ENCODE data around the gene AGMO. TPM values are rescaled to one million over a fixed set of nuclear protein-coding genes. Genes with fewer than 3 reads are reported as not detected.

The AGMO gene
- total and polyA plus RNA-seq, 7 donors = 0.16 to 0.42 (median 0.36) TPM; not detected in 4

DNA sequence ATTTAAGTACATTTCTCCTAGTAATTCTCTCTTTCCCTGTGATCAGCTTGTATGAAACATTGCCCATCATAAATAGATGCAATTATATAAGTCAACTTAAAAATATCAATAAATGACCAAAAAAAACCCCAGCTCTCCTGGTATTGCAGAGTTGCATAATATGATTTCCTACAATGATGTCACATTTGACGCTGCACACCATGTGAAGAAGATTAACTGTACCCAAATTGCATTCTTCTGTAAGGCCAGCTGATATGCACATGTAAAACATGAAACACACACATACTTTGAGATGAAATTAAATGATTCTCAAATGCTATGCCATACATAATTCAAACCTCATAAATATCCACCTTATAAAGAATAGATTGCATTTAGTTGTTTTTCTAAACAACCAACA, 115.5 kb downstream of the AGMO start:
- no peak for TF ChIP-seq EP300 (IDR thresholded peaks at IDR 0.05)
- no peak for TF ChIP-seq POLR2A (IDR thresholded peaks at IDR 0.05)
- no peak for TF ChIP-seq POLR2AphosphoS5 (IDR thresholded peaks at IDR 0.05)
- TF ChIP-seq, protein P1, sequence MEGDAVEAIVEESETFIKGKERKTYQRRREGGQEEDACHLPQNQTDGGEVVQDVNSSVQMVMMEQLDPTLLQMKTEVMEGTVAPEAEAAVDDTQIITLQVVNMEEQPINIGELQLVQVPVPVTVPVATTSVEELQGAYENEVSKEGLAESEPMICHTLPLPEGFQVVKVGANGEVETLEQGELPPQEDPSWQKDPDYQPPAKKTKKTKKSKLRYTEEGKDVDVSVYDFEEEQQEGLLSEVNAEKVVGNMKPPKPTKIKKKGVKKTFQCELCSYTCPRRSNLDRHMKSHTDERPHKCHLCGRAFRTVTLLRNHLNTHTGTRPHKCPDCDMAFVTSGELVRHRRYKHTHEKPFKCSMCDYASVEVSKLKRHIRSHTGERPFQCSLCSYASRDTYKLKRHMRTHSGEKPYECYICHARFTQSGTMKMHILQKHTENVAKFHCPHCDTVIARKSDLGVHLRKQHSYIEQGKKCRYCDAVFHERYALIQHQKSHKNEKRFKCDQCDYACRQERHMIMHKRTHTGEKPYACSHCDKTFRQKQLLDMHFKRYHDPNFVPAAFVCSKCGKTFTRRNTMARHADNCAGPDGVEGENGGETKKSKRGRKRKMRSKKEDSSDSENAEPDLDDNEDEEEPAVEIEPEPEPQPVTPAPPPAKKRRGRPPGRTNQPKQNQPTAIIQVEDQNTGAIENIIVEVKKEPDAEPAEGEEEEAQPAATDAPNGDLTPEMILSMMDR (IDR thresholded peaks at IDR 0.05) = no peak
- no peaks in the 10 kb centered on the region for H3K27me3 ChIP-seq
- 0 to 2% methylated on average over 1 of the region's 1 CpG for WGBS, 2 donors

DNA sequence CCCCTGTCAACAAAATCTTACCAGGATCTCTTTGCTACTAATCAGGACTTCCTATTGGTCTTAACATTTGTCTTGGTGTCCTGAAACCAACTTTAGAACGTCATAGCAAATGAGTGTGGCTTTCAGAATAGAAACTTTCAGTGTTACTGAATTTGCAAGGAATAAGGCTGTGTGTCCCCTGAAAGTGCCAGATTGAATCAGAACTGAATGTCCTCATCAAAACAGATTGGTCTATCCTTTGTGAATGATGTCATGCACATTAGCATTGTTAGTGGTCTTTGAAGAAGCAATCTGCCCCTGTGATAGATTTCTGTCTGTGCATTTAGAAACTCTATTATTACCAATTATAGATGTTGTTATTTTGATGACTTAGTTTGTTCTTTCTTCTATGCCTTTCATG, 119.9 kb downstream of the AGMO start:
- DNase-seq = no peak
- 67 to 83% methylated on average over 1 of the region's 1 CpG for WGBS, 2 donors
- H3K27me3 ChIP-seq = no peaks in the 10 kb centered on the region
- H3K27ac ChIP-seq = no peak overlapping the region
- no peaks in the 10 kb centered on the region for H3K9me3 ChIP-seq
- H3K4me3 ChIP-seq = no peak overlapping the region
- intact Hi-C loops (cut with DNase I) = no loop called here
- TF ChIP-seq, protein P1 (IDR thresholded peaks at IDR 0.05) = no peak
- TF ChIP-seq POLR2A (IDR thresholded peaks at IDR 0.05) (no peak), EP300 (IDR thresholded peaks at IDR 0.05) (no peak), POLR2AphosphoS5 (IDR thresholded peaks at IDR 0.05) (no peak)
- no peaks in the 10 kb centered on the region for H3K4me1 ChIP-seq
- no peaks in the 10 kb centered on the region for H3K36me3 ChIP-seq

More for the DNA sequence above, 115.5 kb downstream of the AGMO start:
- intact Hi-C loops (cut with DNase I) = no loop called here
- Histone ChIP-seq H3K9me3 (no peaks in the 10 kb centered on the region), H3K36me3 (no peaks in the 10 kb centered on the region), H3K4me3 (no peak overlapping the region), H3K27ac (no peak overlapping the region), H3K4me1 (no peaks in the 10 kb centered on the region)
- DNase-seq = no peak

DNA sequence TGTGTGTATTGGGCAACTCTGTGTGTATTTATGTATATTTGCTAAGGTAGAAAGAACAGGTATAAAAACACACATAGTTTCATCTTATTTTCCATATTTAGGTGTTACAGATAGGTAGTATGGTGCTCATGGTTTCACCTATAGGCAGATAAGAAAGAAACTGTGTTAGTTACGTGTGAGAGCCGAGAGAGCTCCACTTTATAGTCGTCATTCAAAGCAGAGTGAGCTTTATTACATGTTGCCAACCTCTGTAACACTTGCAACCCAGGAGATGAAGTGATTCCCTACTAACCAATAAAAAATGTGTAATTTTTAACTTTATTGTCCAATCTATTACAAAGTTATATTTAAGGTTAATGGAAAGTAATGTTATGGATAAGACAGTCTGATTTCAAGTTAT, 121.3 kb downstream of the AGMO start:
- Histone ChIP-seq H3K4me1 (no peaks in the 10 kb centered on the region), H3K9me3 (no peaks in the 10 kb centered on the region), H3K36me3 (no peaks in the 10 kb centered on the region), H3K27ac (no peak overlapping the region), H3K27me3 (no peaks in the 10 kb centered on the region), H3K4me3 (no peak overlapping the region)
- TF ChIP-seq POLR2A (IDR thresholded peaks at IDR 0.05) (no peak), POLR2AphosphoS5 (IDR thresholded peaks at IDR 0.05) (no peak), EP300 (IDR thresholded peaks at IDR 0.05) (no peak)
- TF ChIP-seq, protein P1 (IDR thresholded peaks at IDR 0.05) = no peak
- DNase-seq = no peak
- intact Hi-C loops (cut with DNase I) = no loop called here
- WGBS, 2 donors = 21 to 70% methylated on average over 3 of the region's 3 CpGs

DNA sequence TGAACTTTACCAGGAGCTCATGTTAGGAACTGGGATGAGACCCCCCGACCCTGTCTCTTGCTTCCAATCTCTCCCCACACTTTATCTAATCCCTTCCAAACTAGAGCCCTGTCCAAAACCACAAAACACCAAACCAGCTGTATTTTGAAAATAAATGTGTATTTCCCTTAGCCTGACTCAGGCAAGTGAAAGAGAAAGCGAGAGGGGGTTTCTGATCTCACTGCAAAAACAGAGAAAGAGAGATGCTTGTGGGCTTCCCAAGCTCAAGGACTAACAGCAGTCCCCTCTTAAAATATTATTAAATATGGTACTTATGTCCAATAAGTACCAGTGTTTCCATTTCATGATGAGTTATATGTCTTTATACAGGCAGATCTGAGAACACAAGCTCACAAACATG, 122.0 kb downstream of the AGMO start:
- no peak for DNase-seq
- no peak for TF ChIP-seq POLR2A (IDR thresholded peaks at IDR 0.05)
- no peak for TF ChIP-seq EP300 (IDR thresholded peaks at IDR 0.05)
- TF ChIP-seq, protein P1 (IDR thresholded peaks at IDR 0.05) = no peak
- TF ChIP-seq POLR2AphosphoS5 (IDR thresholded peaks at IDR 0.05) = no peak
- intact Hi-C loops (cut with DNase I) = no loop called here
- Histone ChIP-seq H3K4me1 (no peaks in the 10 kb centered on the region), H3K9me3 (no peaks in the 10 kb centered on the region), H3K4me3 (no peak overlapping the region), H3K27ac (no peak overlapping the region), H3K36me3 (no peaks in the 10 kb centered on the region), H3K27me3 (no peaks in the 10 kb centered on the region)
- WGBS, 2 donors = 70 to 76% methylated on average over 2 of the region's 2 CpGs

DNA sequence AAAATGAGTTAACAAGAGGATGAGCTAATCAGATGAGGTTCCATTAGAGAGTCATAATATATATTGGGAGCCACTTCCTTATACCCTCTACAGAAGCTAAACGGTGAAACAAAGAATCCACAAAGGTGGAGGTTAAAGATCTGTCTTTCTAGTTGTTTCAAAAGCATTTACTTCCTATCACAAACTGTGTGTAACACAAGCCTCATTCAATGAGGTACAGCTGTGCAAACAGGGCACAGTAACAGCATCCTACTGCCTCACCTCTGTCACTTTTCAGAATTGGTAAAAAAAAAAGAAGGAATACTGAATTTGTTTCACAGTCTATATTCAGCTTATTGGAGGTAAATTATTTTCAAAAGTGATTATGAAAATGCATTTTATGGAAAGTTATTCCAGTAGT, 128.7 kb downstream of the AGMO start:
- WGBS, 2 donors = 10 to 43% methylated on average over 1 of the region's 1 CpG

More for the DNA sequence above, 128.7 kb downstream of the AGMO start:
- no peak for TF ChIP-seq EP300 (IDR thresholded peaks at IDR 0.05)
- TF ChIP-seq POLR2AphosphoS5 (IDR thresholded peaks at IDR 0.05) = no peak
- TF ChIP-seq, protein P1 (IDR thresholded peaks at IDR 0.05) = no peak
- TF ChIP-seq POLR2A (IDR thresholded peaks at IDR 0.05) = no peak
- no peak overlapping the region for H3K4me3 ChIP-seq
- H3K36me3 ChIP-seq = no peaks in the 10 kb centered on the region
- intact Hi-C loops (cut with DNase I) = no loop called here
- no peak overlapping the region for H3K27ac ChIP-seq
- no peaks in the 10 kb centered on the region for H3K4me1 ChIP-seq
- no peaks in the 10 kb centered on the region for H3K9me3 ChIP-seq
- H3K27me3 ChIP-seq = no peaks in the 10 kb centered on the region
- no peak for DNase-seq
